KBM-7 (cell line): Measurements from ENCODE around the gene NUPR1.
"Not testable (repeated sequence)": the region's sequence is repeated elsewhere in the genome, so short reads cannot be mapped to it uniquely, and the experiment has no call there.

Experiments
- DNase-seq: peaks from one replicate; pipeline ENCODE4 v3.0.0-alpha.2; 2015
- in situ Hi-C: fragments of 300-500 bp; cut with MboI; formaldehyde crosslinking; loops from 2 replicates; pipeline ENCODE4 v1.14.3; 2020; ENCODE audit warnings: low sequenced_read_pairs, low pct_unique_long_range_greater_than_20kb, mixed read lengths

NUPR1 gene

DNA sequence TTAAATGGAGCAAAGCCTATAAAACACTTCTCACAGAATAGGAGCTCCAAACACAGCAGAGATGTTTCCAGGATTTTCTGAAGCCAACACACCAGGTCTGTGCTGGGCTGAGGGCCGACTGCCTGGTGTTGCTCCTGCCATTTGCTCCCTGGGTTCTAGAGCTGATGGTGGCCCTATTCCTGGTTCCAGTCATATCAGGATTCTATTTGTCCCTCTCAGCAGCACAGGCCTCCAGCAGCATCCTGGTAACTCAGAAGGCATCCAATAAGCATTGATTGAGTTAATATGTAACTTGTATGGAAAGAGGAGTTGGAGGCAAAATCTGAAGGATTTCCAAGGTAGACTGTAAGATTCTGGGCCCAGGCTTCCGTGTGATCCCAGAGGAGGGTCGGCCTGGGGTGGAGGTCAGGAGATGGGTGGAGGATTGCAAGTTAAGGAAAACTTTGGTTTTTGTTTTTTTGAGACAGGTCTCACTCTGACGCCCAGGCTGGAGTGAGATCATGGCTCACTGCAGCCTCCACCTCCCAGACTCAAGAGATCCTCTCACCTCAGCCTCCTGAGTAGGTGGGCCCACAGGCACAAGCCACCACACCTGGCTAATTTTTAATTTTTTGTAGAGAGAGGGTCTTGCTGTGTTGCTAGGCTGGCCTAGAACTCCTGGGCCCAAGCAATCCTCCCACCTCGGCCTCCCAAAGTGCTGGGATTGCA is 5.7 kb downstream of the NUPR1 start:
- DNase-seq, result no peak
- in situ Hi-C loops, result loop anchor here (25.0 kb wide), 1 partner anchor 404 kb away; the partner anchor contains the start of genes CD19 and RABEP2

GRCh38 chr16:28531777-28532744 is 6.7 kb downstream of the NUPR1 start:
- no peak for DNase-seq
- in situ Hi-C loops, result loop anchor here (25.0 kb wide), 1 partner anchor 405 kb away; the partner anchor contains the start of genes CD19 and RABEP2

- in situ Hi-C loops, result loop anchor here (25.0 kb wide), 1 partner anchor 408 kb away; the partner anchor contains the start of genes CD19 and RABEP2
Measured at GRCh38 chr16:28529124-28529523, 9.7 kb downstream of the NUPR1 start.

DNA sequence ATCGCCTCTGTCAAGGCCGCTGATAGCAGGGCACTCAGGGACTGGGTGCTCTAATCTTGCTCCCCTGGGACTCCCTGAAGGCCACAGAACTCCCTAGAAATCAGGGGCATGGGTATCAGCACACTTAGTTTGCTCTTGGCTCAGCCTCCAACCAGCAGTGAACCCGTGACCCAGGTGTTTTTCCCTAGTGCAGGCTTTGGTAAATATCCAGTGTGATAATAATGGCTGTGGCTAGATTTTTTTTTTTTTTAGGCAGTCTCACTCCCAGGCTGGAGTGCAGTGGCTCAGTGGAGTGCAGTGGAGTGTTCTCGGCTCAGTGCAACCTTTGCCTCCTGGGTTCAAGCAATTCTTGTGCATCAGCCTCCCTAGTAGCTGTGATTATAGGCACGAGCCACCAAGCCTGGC is 10.3 kb downstream of the NUPR1 start:
- no peak for DNase-seq
- in situ Hi-C loops, result loop anchor here (25.0 kb wide), 1 partner anchor 409 kb away; the partner anchor contains the start of genes CD19 and RABEP2

More at GRCh38 chr16:28529124-28529523, 9.7 kb downstream of the NUPR1 start:
- no peak for DNase-seq

DNA sequence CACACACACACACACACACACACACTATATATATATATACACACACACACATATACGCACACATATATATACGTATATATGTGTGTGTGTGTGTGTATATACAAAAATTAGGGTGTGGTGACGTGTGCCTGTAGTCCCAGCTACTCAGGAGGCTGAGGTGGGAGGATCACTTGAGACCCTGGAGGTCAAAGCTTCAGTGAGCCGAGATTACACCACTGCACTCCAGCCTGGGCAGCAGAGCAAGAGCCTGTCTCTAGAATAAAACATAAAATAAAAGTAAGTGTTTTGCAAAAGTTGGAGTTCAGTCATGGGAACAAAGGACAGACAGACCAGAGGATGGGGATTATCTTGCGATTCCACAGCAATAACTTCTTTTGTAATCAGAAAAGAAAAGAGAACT is 10.8 kb downstream of the NUPR1 start:
- no peak for DNase-seq
- in situ Hi-C loops, result loop anchor here (25.0 kb wide), 1 partner anchor 409 kb away; the partner anchor contains the start of genes CD19 and RABEP2

GRCh38 chr16:28527100-28527785 is 11.5 kb downstream of the NUPR1 start:
- not testable (repeated sequence) for DNase-seq
- in situ Hi-C loops, result loop anchor here (25.0 kb wide), 1 partner anchor 410 kb away; the partner anchor contains the start of genes CD19 and RABEP2

- in situ Hi-C loops, result loop anchor here (25.0 kb wide), 1 partner anchor 411 kb away; the partner anchor contains the start of genes CD19 and RABEP2
- DNase-seq, result no peak
Measured at GRCh38 chr16:28526201-28527099, 12.3 kb downstream of the NUPR1 start.

- in situ Hi-C loops, result loop anchor here (25.0 kb wide), 1 partner anchor 413 kb away; the partner anchor contains the start of genes CD19 and RABEP2
- DNase-seq, result peak; percentile 58
Measured at GRCh38 chr16:28524681-28525171, 14.0 kb downstream of the NUPR1 start.

DNA sequence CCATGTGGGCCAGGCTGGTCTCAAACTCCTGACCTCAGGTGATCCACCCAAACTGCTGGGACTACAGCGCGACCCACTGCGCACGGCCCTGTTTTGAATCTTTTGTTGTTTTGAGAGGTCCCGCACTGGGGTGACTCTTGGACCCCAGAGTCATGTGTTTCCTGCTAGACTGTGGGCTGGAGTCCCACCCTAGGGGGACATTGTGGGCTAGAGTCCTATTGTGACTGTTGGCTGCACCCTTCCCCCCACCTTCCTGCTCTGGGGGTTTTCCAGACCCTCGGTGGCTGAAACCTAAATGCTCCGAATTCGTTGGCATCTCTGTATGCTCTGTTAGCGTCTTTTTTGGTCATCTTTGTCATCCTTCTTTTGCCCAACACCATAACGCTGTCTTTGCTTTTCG is 16.0 kb downstream of the NUPR1 start:
- no peak for DNase-seq
- in situ Hi-C loops, result no loop called here

- no peak for DNase-seq
- in situ Hi-C loops, result no loop called here
Measured at GRCh38 chr16:28521436-28521835, 17.3 kb downstream of the NUPR1 start.

GRCh38 chr16:28520672-28521071 is 18.1 kb downstream of the NUPR1 start:
- DNase-seq, result no peak
- in situ Hi-C loops, result no loop called here

DNA sequence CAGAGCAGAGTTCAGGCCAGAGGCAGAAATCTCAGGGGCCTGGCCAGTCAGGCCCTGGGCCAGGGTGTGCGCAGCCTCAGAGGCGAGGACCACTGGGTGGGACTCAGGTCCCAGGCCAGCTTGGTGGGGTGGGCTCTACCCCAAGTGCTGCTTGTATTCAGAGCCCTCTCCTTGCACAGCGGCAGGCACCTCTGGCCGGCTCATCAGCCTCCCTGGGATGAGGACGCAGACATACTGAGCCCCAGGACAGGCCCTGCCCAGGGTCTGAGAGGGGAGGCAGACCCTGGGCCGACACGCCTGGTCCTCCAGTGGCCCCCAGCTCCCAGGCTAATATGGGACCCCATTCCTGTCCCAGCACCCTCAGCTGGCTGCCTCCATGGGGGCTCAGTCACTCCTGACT is 24.5 kb downstream of the NUPR1 start:
- DNase-seq, result no peak
- in situ Hi-C loops, result no loop called here

DNA sequence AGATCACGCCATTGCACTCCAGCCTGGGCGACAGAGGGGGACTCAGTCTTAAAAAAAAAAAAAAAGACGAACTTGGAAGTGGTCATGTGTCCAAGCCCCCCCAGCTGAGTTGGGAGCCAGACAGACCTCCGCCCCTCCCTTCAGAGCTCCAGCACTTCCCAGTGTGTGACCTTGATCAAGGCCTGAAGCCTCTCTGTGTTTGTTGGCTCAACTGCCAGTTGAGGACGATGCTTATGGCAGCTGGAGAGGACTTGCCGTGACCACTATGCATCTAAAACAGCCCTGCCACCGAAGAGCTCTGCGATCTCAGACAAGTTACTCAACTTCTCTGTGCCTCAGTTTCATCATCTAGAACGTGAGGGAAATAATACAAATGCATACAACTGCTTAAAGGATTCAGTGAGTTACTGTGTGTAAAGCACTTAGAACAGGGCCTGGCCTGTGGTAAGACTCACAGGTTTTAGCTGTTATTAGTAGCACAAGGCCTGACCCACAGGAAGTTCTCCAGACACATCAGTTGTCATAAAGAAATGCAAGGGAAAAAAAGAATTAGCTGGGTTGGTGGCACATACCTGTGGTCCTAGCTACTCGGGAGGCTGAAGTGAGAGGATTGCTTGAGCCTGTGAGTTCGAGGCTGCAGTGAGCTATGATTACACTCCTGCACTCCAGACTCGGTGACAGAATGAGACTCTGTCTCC is 25.1 kb downstream of the NUPR1 start:
- in situ Hi-C loops, result no loop called here
- no peak for DNase-seq

DNA sequence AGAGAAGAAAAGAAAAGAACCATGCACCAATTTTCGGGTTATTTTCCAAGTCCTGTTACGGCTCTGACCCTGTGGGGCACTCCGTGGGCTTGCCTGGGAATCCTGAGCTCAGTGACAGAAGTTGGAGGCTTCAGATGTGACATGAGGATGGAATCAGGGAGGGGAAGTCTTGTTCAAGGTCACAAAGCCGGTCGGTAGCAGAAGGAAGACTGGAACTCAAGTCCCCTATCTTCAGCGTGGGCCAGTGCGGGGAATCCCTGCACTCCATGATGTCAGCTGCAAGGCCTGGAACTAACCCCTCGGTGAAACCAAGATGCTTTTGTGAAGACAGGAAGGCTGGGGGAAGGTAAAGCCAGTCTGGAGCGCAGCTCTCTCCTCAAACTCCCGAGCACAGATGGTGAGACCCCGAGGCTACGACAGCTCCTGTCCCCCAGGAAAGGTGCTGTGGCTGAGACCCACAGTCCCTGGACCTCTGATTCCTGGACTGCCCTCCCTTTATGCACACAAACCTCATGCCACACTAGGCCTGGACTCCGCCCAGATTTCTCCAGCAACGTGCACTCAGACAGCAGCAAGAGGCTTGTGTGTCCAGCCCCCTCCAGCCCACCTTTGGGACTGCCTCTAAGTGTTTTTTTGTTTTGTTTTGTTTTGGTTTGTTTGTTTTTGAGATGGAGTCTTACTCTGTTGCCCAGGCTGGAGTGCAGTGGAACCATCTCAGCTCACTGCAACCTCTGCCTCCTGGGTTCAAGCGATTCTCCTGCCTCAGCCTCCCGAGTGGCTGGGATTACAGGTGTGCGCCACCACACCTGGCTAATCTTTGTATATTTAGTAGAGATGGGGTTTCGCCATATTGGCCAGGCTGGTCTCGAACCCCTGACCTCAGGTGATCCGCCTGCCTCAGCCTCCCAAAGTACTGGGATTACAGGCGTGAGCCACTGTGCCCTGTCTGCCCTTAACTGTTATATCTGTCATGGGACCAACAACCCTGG is 26.7 kb downstream of the NUPR1 start:
- in situ Hi-C loops, result no loop called here
- DNase-seq, result no peak

GRCh38 chr16:28511031-28511430 is 27.7 kb downstream of the NUPR1 start:
- in situ Hi-C loops, result no loop called here
- DNase-seq, result no peak

DNA sequence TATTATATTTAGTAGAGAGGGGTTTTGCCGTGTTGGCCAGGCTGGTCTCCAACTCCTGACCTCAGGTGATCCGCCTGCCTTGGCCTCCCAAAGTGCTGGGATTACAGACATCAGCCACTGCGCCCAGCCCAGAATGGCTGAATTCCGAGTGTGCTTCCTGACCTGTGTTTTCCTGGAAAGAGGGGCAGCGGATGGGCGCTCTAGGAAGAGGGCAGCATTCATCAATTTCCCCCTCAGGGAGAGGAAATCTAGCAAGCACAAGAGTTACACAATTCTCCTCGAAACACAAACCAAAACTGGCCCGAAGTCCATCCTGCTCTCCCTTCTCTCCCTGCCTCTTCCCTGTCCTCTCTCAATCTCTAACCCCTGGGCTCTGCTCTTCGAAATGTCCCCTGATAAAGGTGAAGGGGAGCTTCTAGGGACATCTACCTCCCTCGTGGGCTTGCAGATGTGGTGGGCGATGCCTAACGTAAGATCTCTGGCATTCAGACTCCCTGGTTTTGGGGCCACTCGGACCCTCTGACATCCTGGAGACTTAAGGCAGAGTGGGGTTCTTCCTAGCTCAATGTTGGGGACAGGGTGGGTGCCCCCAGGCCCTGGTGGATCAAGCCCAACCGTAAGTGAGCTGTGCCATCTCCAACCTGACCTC is 33.2 kb downstream of the NUPR1 start:
- in situ Hi-C loops, result no loop called here
- no peak for DNase-seq
